NAMALWA (cell line): ENCODE data around the gene SUPT3H.

Source experiments
- DNase-seq: peaks from one replicate; pipeline ENCODE4 v3.0.0-alpha.2; 2015; ENCODE audit warnings: low spot score

Gene SUPT3H

GRCh38 chr6:45002390-45003105 is 375.2 kb downstream of the SUPT3H start:
- DNase-seq, result no peak

- no peak for DNase-seq
These were observed 376.1 kb downstream of the SUPT3H start for GRCh38 chr6:45001663-45002062.

GRCh38 chr6:45000833-45001232 is 376.9 kb downstream of the SUPT3H start:
- DNase-seq, result no peak

- DNase-seq, result no peak
These were observed 378.7 kb downstream of the SUPT3H start for GRCh38 chr6:44999066-44999465.

GRCh38 chr6:44995486-44996132 is 382.1 kb downstream of the SUPT3H start:
- no peak for DNase-seq

- no peak for DNase-seq
These were observed 388.3 kb downstream of the SUPT3H start for GRCh38 chr6:44989391-44989790.

GRCh38 chr6:44985006-44985405 is 392.7 kb downstream of the SUPT3H start:
- DNase-seq, result no peak

GRCh38 chr6:44983467-44984365 is 394.0 kb downstream of the SUPT3H start:
- no peak for DNase-seq

- DNase-seq, result no peak
These were observed 396.9 kb downstream of the SUPT3H start for GRCh38 chr6:44980841-44981240.

GRCh38 chr6:44976677-44977641 is 400.8 kb downstream of the SUPT3H start:
- no peak for DNase-seq

GRCh38 chr6:44974511-44974910 is 403.2 kb downstream of the SUPT3H start:
- no peak for DNase-seq

GRCh38 chr6:44972709-44973108 is 405.0 kb downstream of the SUPT3H start:
- no peak for DNase-seq

GRCh38 chr6:44969446-44970185 is 408.1 kb downstream of the SUPT3H start:
- DNase-seq, result no peak

- no peak for DNase-seq
These were observed 410.3 kb downstream of the SUPT3H start for GRCh38 chr6:44967481-44967880.

GRCh38 chr6:44966449-44967092 is 411.2 kb downstream of the SUPT3H start:
- DNase-seq, result no peak

- no peak for DNase-seq
These were observed 412.0 kb downstream of the SUPT3H start for GRCh38 chr6:44965708-44966107.

- no peak for DNase-seq
These were observed 416.8 kb downstream of the SUPT3H start for GRCh38 chr6:44960898-44961297.

GRCh38 chr6:44959651-44960050 is 418.1 kb downstream of the SUPT3H start:
- DNase-seq, result no peak

- DNase-seq, result no peak
These were observed 420.6 kb downstream of the SUPT3H start for GRCh38 chr6:44957156-44957555.

- no peak for DNase-seq
These were observed 421.3 kb downstream of the SUPT3H start for GRCh38 chr6:44956396-44956795.
